NCI-H2081 (cell line): ENCODE results near the gene BZW2.
A peak's percentile ranks its signal among the peaks of the same experiment; 100 is the strongest.
"Not testable (repeated sequence)": the region's sequence is repeated elsewhere in the genome, so short reads cannot be mapped to it uniquely, and the experiment has no call there.

Experiments
- DNase-seq, 2 experiments: peaks; one replicate each; lab custom pipeline; 2025; lab: John Stamatoyannopoulos, UW

Gene BZW2

DNA sequence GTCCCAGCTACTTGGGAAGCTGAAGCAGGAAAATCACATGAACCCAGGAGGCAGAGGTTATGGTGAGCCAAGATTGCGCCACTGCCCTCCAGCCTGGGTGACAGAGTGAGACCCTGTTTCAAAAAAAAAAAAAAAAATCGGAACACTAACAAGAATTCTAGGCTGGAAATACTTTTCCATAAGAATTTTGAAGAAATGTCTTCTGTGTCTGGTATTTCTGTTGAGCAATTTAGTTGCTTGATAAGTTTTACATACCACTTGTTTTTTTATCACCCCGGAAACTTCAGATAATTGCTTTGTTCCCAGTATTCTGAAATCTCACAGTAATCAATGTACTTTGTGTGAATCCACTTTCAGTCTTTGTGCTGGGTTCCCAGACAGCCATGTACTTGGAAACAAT lies 25.8 kb downstream of the BZW2 start:
- no peak for DNase-seq

DNA sequence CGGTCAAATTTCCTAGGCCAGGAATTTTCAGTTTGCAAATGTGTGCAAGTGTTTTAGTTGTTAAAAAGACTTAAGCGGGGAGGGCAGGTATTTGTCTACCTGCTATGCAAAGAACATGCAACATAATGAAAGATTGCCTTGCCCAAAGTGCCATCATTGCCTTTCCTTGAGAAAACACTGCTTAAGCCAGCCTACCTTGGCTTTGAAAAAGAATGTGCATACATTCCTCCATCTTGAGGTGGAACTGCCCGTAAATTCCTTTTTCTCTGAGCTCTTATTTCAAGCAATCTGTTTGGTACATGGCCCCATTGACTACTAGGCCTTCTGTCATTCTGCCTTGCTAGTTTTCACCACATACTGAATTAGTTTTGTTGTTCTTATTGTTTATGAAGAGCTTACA lies 29.3 kb downstream of the BZW2 start:
- no peak for DNase-seq

DNA sequence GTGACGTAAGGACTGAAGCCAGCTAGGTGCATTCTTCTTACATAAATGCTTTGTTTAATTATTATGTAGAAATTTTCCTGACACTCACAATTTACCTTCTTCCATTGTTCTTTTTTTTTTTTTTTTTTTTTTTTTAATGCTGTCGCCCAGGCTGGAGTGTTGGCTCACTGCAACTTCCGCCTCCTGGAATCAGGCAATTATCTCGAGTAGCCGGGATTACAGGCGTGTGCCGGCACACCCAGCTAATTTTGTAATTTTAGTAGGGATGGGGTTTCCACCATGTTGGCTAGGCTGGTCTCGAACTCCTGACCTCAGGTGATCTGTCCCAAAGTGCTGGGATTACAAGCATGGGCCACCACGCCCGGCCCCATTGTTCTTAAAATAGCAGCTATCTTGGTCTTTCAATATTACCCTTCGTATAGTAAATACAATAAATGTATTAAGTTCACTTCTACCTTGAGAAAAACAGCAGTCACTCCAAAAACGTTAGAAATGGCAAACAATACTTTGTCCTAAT lies 32.1 kb downstream of the BZW2 start:
- no peak for DNase-seq

DNA sequence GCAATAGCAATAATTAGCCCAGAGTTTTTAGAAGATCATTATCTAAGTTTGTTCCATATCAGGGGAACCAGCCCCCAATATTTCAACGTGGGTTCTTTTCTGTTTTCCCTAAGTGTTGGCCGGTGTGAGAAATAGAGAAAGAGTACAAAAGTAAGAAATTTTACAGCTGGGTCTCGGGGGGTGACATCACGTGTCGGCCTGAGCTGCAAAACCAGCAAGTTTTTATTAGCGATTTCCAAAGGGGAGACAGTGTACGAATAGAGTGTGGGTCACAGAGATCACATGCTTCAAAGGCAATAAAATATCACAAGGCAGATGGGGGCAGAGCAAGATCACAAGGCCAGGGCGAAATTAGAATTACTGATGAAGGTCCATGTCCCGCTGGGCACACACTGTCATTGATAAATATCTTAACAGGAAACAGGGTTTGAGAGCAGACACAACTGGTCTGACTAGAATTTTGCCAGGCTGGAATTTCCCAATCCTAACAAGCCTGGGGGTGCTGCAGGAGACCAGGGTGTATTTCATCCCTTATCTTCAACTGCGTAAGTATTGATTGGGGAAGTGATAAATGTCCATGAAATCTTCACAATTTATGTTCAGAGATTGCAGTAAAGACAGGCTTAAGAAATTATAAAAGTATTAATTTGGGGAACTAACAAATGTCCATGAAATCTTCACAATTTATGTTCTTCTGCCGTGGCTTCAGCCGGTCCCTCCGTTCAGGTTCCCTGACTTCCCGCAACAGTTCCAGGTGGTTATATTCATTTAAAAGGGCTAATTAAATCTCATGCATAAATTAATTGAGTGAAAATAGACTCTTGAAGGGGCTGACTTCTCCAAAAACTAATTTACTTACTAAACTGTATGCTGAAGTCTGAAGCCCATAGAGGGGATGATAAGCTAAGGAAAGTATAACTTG lies 32.9 kb downstream of the BZW2 start:
- not testable (repeated sequence) for DNase-seq

- DNase-seq = no peak
These were observed 39.0 kb downstream of the BZW2 start for GRCh38 chr7:16684935-16685334.

- no peak for DNase-seq
These were observed 39.6 kb downstream of the BZW2 start for GRCh38 chr7:16685535-16685934.

- DNase-seq = no peak
These were observed 42.3 kb downstream of the BZW2 start for GRCh38 chr7:16688249-16688648.

- no peak for DNase-seq
These were observed 45.3 kb downstream of the BZW2 start for GRCh38 chr7:16691241-16691640.

- DNase-seq = no peak
These were observed 47.8 kb downstream of the BZW2 start for GRCh38 chr7:16693601-16694318.

- DNase-seq = no peak
These were observed 48.8 kb downstream of the BZW2 start for GRCh38 chr7:16694806-16695205.

DNA sequence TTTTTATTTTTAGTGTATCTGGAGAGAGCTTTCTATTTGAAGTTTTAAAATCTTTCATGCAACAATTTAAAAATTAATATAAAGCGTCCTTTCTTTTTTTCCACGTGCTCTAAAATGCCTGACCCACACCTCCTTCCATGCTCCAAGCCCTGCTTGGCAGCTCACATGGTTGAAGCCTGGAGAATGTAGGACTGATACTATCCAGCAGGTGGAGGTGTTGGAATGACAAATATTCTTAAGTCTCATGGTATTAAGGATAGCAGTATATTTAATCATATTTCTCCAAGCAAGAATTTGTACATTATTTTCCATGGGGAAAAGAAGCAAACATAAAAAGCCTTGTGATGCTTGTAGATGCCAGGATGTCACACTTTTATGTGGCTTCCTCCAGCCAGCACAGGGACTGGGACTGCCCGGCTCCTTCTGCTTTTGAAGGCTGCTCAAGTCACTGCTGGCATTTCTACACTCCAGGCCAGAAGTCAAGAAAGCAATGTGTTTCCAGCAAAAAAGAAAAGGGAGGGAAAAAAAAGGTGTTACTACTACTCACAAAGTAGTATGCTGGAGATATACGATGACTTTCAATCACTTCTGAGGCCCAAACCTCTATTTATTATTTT lies 49.7 kb downstream of the BZW2 start:
- peak; percentile 39 to 69 for DNase-seq

- no peak for DNase-seq
These were observed 51.7 kb downstream of the BZW2 start for GRCh38 chr7:16697507-16698199.

DNA sequence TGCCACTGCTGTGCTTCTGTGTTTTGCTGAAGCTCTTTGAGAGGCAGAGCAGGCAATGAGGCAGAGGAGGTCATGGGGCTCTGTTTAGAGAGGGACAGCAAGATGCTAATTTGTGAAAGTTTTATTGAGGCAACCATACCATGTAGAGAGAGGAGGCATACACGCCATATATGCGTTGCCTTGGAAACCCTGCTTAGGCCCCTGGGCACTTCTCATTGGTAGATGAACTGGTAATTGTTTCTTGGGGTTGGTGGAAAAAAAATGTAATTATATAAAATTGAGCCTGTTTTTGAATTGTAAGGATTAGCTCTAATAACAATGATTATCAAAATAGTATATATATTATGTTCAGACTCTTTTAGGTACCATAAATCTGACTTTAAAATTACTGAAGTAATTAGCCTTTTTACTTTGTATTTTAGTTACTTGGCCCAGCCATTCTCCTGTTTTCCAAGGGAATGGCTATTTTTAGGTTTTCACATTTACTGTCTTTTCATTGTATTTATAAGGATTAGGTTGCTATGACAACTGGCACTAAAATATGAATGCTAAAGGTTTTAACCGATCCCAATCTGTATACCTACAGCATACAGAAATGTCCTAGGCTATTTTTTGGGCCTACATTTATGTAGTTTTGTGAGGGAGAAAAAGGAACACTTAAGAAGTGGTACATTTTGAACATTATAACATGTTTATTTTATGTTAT lies 52.4 kb downstream of the BZW2 start:
- peak in 1 of 2 experiments; percentile 20 for DNase-seq

GRCh38 chr7:16702441-16702840 lies 56.5 kb downstream of the BZW2 start:
- no peak for DNase-seq

GRCh38 chr7:16708511-16708910 lies 62.5 kb downstream of the BZW2 start:
- DNase-seq = no peak

DNA sequence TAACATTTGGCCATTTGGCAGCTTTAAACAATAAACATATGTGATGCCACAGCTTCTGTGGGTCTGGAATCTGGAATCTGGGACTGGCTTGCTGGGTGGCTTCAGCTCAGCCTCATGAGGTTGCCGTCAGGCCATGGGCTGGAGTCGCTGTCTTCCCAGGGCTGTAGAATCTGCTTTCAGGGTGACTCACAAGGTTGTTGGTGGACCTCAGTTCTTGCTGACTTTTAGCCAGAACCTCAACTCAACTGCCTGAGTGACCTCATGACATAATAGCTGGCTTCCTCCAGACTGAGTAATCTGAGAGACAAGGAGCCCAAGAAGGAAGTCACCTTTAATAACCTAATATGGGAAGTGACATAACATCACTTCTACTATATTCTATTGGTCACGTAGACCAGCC lies 63.0 kb downstream of the BZW2 start:
- DNase-seq = no peak

DNA sequence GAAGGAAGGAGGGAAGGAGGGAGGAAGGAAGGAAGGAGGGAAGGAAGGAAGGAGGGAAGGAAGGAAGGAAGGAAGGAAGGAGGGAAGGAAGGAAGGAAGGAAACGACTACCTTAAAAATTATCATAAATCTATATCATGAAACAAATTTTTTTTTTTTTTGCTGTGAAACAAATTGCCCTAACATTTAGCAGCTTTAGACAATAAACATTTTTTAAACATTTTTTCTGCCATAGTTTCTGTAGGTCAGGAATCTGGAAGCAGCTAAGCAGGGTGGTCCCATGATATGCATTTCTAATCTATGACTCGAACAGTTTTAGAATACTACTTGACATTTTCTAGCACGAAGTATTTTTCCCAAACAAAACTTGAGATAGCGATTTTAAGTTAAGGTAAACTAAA lies 64.7 kb downstream of the BZW2 start:
- DNase-seq = no peak

DNA sequence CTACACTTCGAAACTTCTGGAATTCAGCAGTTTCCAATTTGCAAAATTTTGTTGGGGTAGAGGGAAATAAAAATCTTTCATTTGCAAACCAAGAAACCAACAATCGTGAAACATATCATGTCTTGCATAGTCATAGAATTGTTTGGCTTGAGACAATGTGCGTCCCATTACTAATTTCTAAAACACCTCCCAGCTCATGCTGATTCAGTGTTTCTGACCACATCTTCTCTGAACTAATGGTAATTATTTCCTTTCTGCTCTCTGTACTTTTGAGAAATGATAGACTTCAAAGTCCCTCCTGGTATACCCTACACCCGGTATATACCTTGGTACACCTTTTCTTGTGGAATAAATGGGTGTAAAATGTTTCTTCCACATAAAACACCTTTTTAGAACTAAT lies 65.7 kb downstream of the BZW2 start:
- DNase-seq = no peak

DNA sequence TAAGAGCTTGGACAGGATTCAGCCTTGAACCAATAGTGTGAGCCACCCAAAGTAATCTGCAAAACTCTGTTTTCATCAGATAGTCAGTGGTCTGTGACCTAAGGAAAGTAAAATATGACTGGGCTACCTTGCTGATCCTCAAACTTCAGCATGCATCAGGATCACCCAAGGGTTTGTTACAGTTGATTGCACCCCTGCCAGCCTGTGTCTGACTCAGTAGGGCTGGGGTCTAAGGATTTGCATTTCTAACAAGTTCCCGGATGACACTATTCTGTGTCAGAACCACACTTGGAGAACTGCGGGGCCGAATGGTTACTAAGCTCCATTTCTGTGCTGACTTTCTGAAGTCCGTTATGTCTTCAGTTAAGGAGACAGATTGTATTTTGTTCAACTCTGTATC lies 66.9 kb downstream of the BZW2 start:
- no peak for DNase-seq

GRCh38 chr7:16715928-16716327 lies 69.9 kb downstream of the BZW2 start:
- no peak for DNase-seq

DNA sequence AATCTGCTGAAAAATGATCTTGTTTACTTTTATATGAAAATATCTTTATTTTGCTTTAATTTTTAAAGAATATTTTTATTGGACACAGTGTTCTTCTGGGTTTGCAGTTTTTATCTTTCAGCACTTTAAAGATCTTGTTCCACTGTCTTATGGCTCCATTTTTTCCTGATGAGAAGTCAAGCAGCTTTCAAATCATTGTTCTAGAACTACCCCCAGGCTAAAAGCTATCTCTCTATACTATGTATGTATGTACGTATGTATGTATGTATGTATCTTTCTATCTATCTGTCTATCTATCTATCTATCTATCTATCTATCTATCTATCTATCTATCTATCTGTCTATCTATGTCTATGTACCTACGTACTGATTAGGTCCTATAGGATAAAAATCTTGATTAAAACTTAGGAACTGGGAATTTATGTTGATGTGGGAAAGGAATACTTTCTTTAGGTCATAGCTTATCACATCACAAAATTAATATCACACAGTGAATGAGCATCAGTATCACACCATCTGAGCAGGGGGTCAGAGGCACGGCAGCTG lies 72.2 kb downstream of the BZW2 start:
- no peak for DNase-seq
